Body of pancreas (tissue), 4 donors: ENCODE measurements around the gene ELOVL3.

Source experiments
- CTCF ChIP-seq, 7 experiments: fragments of 450-650 bp in 4 of 7; fragments of 200-600 bp in 3 of 7; sonication (generic) in 3 of 7; IDR thresholded peaks; one replicate each; pipeline ENCODE4 v1.5.1; 2016 to 2019; ENCODE audit warnings: antibody characterized with exemption in 7 of 7
- POLR2A ChIP-seq, 3 donors: fragments of 450-650 bp; IDR thresholded peaks; one replicate each; pipeline ENCODE4 v1.6.1; 2016; ENCODE audit warnings: antibody characterized with exemption in 3 of 3, mild to moderate bottlenecking in 2 of 3

- no peak for TF ChIP-seq CTCF (IDR thresholded peaks at IDR 0.05)
- TF ChIP-seq POLR2A (IDR thresholded peaks at IDR 0.05), result peak; percentile 86 to 97 (median 96)
Observed at GRCh38 chr10:102245082-102245931, 19.2 kb downstream of the ELOVL3 start, which contains the start of gene GBF1.
